ENCODE data around the gene PBXIP1.
A peak's percentile ranks its signal among the peaks of the same experiment; 100 is the strongest.

PBXIP1 gene

GRCh38 chr1:154958681-154959425 lies 3.0 kb upstream of the PBXIP1 start:
- H3K9me3 Mint-ChIP-seq: no peaks in the 10 kb centered on the region
- H3K4me1 Mint-ChIP-seq (ENCODE audit: low read depth): peaks cover 71% of the 10 kb centered on the region
- H3K36me3 Mint-ChIP-seq (ENCODE audit: low read depth): peaks cover 19% of the 10 kb centered on the region
- peak overlapping the region; percentile 52 for H3K27ac Mint-ChIP-seq
- no peak overlapping the region for H3K4me3 Mint-ChIP-seq
- H3K27me3 Mint-ChIP-seq: no peaks in the 10 kb centered on the region

- Mint-ChIP-seq H3K36me3 (ENCODE audit: low read depth) (peaks cover 14% of the 10 kb centered on the region), H3K27me3 (no peaks in the 10 kb centered on the region), H3K4me3 (no peak overlapping the region), H3K4me1 (ENCODE audit: low read depth) (peaks cover 71% of the 10 kb centered on the region), H3K9me3 (no peaks in the 10 kb centered on the region), H3K27ac (no peak overlapping the region)
Observed at GRCh38 chr1:154958036-154958435, 2.1 kb upstream of the PBXIP1 start.

- Mint-ChIP-seq H3K36me3 (ENCODE audit: low read depth) (peaks cover 5% of the 10 kb centered on the region), H3K27ac (no peak overlapping the region), H3K4me3 (peak overlapping the region; percentile 13), H3K9me3 (no peaks in the 10 kb centered on the region), H3K4me1 (ENCODE audit: low read depth) (peaks cover 71% of the 10 kb centered on the region), H3K27me3 (no peaks in the 10 kb centered on the region)
Observed at GRCh38 chr1:154957091-154957657, 1.3 kb upstream of the PBXIP1 start.

- Mint-ChIP-seq H3K4me1 (ENCODE audit: low read depth) (peaks cover 77% of the 10 kb centered on the region), H3K27me3 (no peaks in the 10 kb centered on the region), H3K4me3 (peak overlapping the region; percentile 91), H3K9me3 (no peaks in the 10 kb centered on the region), H3K27ac (peak overlapping the region; percentile 95), H3K36me3 (ENCODE audit: low read depth) (peaks cover 4% of the 10 kb centered on the region)
Observed at GRCh38 chr1:154956544-154956941, 644 bp upstream of the PBXIP1 start.

GRCh38 chr1:154955039-154955717 lies 721 bp downstream of the PBXIP1 start:
- H3K9me3 Mint-ChIP-seq: no peaks in the 10 kb centered on the region
- peak overlapping the region; percentile 91 for H3K4me3 Mint-ChIP-seq
- peaks cover 79% of the 10 kb centered on the region for H3K4me1 Mint-ChIP-seq (ENCODE audit: low read depth)
- H3K36me3 Mint-ChIP-seq (ENCODE audit: low read depth): peaks cover 9% of the 10 kb centered on the region
- peak overlapping the region; percentile 95 for H3K27ac Mint-ChIP-seq
- no peaks in the 10 kb centered on the region for H3K27me3 Mint-ChIP-seq

GRCh38 chr1:154954541-154954940 lies 1.4 kb downstream of the PBXIP1 start:
- Mint-ChIP-seq H3K9me3 (no peaks in the 10 kb centered on the region), H3K27ac (peak overlapping the region; percentile 95), H3K4me1 (ENCODE audit: low read depth) (peaks cover 77% of the 10 kb centered on the region), H3K4me3 (peak overlapping the region; percentile 91), H3K27me3 (no peaks in the 10 kb centered on the region), H3K36me3 (ENCODE audit: low read depth) (peaks cover 9% of the 10 kb centered on the region)

GRCh38 chr1:154953611-154954038 lies 2.3 kb downstream of the PBXIP1 start:
- H3K4me1 Mint-ChIP-seq (ENCODE audit: low read depth): peaks cover 80% of the 10 kb centered on the region
- H3K27me3 Mint-ChIP-seq: no peaks in the 10 kb centered on the region
- H3K4me3 Mint-ChIP-seq: peak overlapping the region; percentile 56
- peak overlapping the region; percentile 95 for H3K27ac Mint-ChIP-seq
- H3K9me3 Mint-ChIP-seq: no peaks in the 10 kb centered on the region
- H3K36me3 Mint-ChIP-seq (ENCODE audit: low read depth): peaks cover 10% of the 10 kb centered on the region

- H3K36me3 Mint-ChIP-seq (ENCODE audit: low read depth): peaks cover 9% of the 10 kb centered on the region
Observed at GRCh38 chr1:154952664-154953063, 3.2 kb downstream of the PBXIP1 start.

GRCh38 chr1:154951901-154952657 lies 3.8 kb downstream of the PBXIP1 start:
- H3K27me3 Mint-ChIP-seq: no peaks in the 10 kb centered on the region
- H3K9me3 Mint-ChIP-seq: no peaks in the 10 kb centered on the region
- H3K4me1 Mint-ChIP-seq (ENCODE audit: low read depth): peaks cover 69% of the 10 kb centered on the region
- peaks cover 9% of the 10 kb centered on the region for H3K36me3 Mint-ChIP-seq (ENCODE audit: low read depth)
- peak overlapping the region; percentile 95 for H3K27ac Mint-ChIP-seq
- H3K4me3 Mint-ChIP-seq: peak overlapping the region; percentile 70

More at GRCh38 chr1:154952664-154953063, 3.2 kb downstream of the PBXIP1 start:
- H3K27ac Mint-ChIP-seq: peak overlapping the region; percentile 95
- H3K9me3 Mint-ChIP-seq: no peaks in the 10 kb centered on the region
- H3K27me3 Mint-ChIP-seq: no peaks in the 10 kb centered on the region
- H3K4me1 Mint-ChIP-seq (ENCODE audit: low read depth): peaks cover 74% of the 10 kb centered on the region
- peak overlapping the region; percentile 70 for H3K4me3 Mint-ChIP-seq

GRCh38 chr1:154948079-154948478 lies 7.8 kb downstream of the PBXIP1 start:
- Mint-ChIP-seq H3K36me3 (ENCODE audit: low read depth) (peaks cover 9% of the 10 kb centered on the region), H3K4me3 (no peak overlapping the region), H3K4me1 (ENCODE audit: low read depth) (peaks cover 45% of the 10 kb centered on the region), H3K27me3 (no peaks in the 10 kb centered on the region), H3K9me3 (no peaks in the 10 kb centered on the region), H3K27ac (peak overlapping the region; percentile 68)

GRCh38 chr1:154945962-154946850 lies 9.7 kb downstream of the PBXIP1 start:
- no peak overlapping the region for H3K4me3 Mint-ChIP-seq
- peak overlapping the region; percentile 32 for H3K27ac Mint-ChIP-seq
- H3K27me3 Mint-ChIP-seq: no peaks in the 10 kb centered on the region
- H3K4me1 Mint-ChIP-seq (ENCODE audit: low read depth): peaks cover 45% of the 10 kb centered on the region
- H3K9me3 Mint-ChIP-seq: no peaks in the 10 kb centered on the region
- H3K36me3 Mint-ChIP-seq (ENCODE audit: low read depth): peaks cover 9% of the 10 kb centered on the region

- Mint-ChIP-seq H3K27me3 (no peaks in the 10 kb centered on the region), H3K4me3 (no peak overlapping the region), H3K4me1 (ENCODE audit: low read depth) (peaks cover 45% of the 10 kb centered on the region), H3K36me3 (ENCODE audit: low read depth) (peaks cover 5% of the 10 kb centered on the region), H3K9me3 (no peaks in the 10 kb centered on the region), H3K27ac (no peak overlapping the region)
Observed at GRCh38 chr1:154945160-154945961, 10.5 kb downstream of the PBXIP1 start.

- H3K9me3 Mint-ChIP-seq: no peaks in the 10 kb centered on the region
- H3K4me1 Mint-ChIP-seq (ENCODE audit: low read depth): peaks cover 49% of the 10 kb centered on the region
- H3K36me3 Mint-ChIP-seq (ENCODE audit: low read depth): peaks cover 5% of the 10 kb centered on the region
- no peak overlapping the region for H3K27ac Mint-ChIP-seq
- no peak overlapping the region for H3K4me3 Mint-ChIP-seq
- H3K27me3 Mint-ChIP-seq: no peaks in the 10 kb centered on the region
Observed at GRCh38 chr1:154944401-154945159, 11.3 kb downstream of the PBXIP1 start.
